Sigmoid colon (tissue), 4 donors: Measurements from ENCODE around the gene PHF10.

Source experiments
- POLR2A ChIP-seq, 2 donors: fragments of 450-650 bp; IDR thresholded peaks; one replicate each; pipeline ENCODE4 v1.6.1; 2016; ENCODE audit warnings: antibody characterized with exemption in 2 of 2, mild to moderate bottlenecking in 2 of 2, moderate library complexity in 2 of 2
- POLR2AphosphoS5 ChIP-seq, 4 donors: sonication (generic); formaldehyde crosslinking; IDR thresholded peaks; one replicate each; pipeline ENCODE4 v1.6.1; 2017; ENCODE audit warnings: antibody characterized with exemption in 4 of 4
- TF ChIP-seq, protein P1 (sequence below), 4 experiments: fragments of 450-650 bp in 3 of 4; fragments of 200-600 bp in 1 of 4; IDR thresholded peaks; one replicate each; pipeline ENCODE4 v1.5.1; 2016 to 2019; ENCODE audit warnings: antibody characterized with exemption in 4 of 4, mild to moderate bottlenecking in 3 of 4, moderate library complexity in 2 of 4

- TF ChIP-seq, protein P1, sequence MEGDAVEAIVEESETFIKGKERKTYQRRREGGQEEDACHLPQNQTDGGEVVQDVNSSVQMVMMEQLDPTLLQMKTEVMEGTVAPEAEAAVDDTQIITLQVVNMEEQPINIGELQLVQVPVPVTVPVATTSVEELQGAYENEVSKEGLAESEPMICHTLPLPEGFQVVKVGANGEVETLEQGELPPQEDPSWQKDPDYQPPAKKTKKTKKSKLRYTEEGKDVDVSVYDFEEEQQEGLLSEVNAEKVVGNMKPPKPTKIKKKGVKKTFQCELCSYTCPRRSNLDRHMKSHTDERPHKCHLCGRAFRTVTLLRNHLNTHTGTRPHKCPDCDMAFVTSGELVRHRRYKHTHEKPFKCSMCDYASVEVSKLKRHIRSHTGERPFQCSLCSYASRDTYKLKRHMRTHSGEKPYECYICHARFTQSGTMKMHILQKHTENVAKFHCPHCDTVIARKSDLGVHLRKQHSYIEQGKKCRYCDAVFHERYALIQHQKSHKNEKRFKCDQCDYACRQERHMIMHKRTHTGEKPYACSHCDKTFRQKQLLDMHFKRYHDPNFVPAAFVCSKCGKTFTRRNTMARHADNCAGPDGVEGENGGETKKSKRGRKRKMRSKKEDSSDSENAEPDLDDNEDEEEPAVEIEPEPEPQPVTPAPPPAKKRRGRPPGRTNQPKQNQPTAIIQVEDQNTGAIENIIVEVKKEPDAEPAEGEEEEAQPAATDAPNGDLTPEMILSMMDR (IDR thresholded peaks at IDR 0.05), result no peak
- TF ChIP-seq POLR2A (IDR thresholded peaks at IDR 0.05) (no peak), POLR2AphosphoS5 (IDR thresholded peaks at IDR 0.05) (no peak)
Measured at GRCh38 chr6:169723991-169724493, 258 bp downstream of the PHF10 start.
